Activated B cell treated with CpG ODN at 0.5 μM for 24 hours (primary cell): ENCODE data around the gene LRCH4. TPM values are rescaled to one million over a fixed set of nuclear protein-coding genes. Genes with fewer than 3 reads are reported as not detected.

Experiments
- ATAC-seq: fragments of 200-7000 bp; cut with Tn5 transposase; one replicate; pipeline ENCODE4 v1.10.0; 2021; ENCODE audit warnings: low read depth, mild to moderate bottlenecking, moderate library complexity
- CTCF ChIA-PET: fragments of 350-600 bp; sonication (Branson Sonifier 250); formaldehyde crosslinking; loops from one replicate; lab custom pipeline; 2021; ENCODE audit warnings: antibody characterized with exemption; lab: Charles Lee
- POLR2A ChIA-PET: fragments of 350-600 bp; sonication (Branson Sonifier 250); formaldehyde crosslinking; loops from one replicate; lab custom pipeline; 2021; ENCODE audit warnings: antibody characterized with exemption; lab: Charles Lee
- DNase-seq: peaks from one replicate; pipeline ENCODE4 v3.0.0; 2022
- H3K27ac Mint-ChIP-seq: one replicate; pipeline ENCODE4 v1.8.0; 2020; ENCODE audit warnings: mixed read lengths
- H3K27me3 Mint-ChIP-seq: one replicate; pipeline ENCODE4 v1.8.0; 2021; ENCODE audit warnings: mixed read lengths
- H3K36me3 Mint-ChIP-seq: one replicate; pipeline ENCODE4 v1.8.0; 2021; ENCODE audit warnings: low read depth, mixed read lengths
- H3K4me1 Mint-ChIP-seq: one replicate; pipeline ENCODE4 v1.8.0; 2021; ENCODE audit warnings: mixed read lengths
- H3K4me3 Mint-ChIP-seq: one replicate; pipeline ENCODE4 v1.8.0; 2020; ENCODE audit warnings: mild to moderate bottlenecking, mixed read lengths
- H3K9me3 Mint-ChIP-seq: one replicate; pipeline ENCODE4 v1.8.0; 2020; ENCODE audit warnings: mixed read lengths
- CTCF ChIP-seq: fragments of 200-600 bp; IDR thresholded peaks from one replicate; pipeline ENCODE4 v1.8.0; 2022; ENCODE audit warnings: antibody characterized with exemption, mild to moderate bottlenecking
- intact Hi-C: fragments of 100-400 bp; cut with micrococcal nuclease; formaldehyde crosslinking; loops from one replicate; pipeline ENCODE4 v1.15.1; 2024
- total RNA-seq: library from RNA; stranded (reverse); gene quantifications from 2 replicates; pipeline ENCODE4 v1.2.3, GENCODE V29; 2022

The LRCH4 gene
- total RNA-seq, 1 donor from 2014 or later, result 174 TPM

DNA sequence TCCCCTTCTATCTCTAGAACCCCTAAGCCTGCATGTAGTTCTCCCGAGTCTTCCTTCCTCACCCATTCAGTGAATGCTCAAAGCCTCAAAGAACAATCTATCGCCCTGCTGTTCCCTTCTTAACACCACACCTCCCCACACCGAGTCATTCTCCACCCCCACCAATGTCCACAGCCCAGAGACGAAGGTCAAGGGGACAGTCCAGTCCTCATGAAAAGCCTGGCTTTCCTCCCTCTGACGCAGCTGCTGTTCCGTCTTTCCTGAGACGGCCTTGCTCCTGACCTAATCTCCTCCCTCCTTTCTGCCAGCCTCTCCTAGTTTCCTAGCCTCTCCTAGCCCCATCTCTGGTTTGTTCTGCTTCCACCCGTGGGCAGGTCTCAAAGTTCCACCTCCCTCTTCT is 35.6 kb upstream of the LRCH4 start:
- TF ChIP-seq CTCF, result no peak
- no peak overlapping the region for H3K4me3 Mint-ChIP-seq
- no peak overlapping the region for H3K27ac Mint-ChIP-seq
- ATAC-seq (no peak), DNase-seq (no peak)
- ChIA-PET POLR2A (interaction anchor here (0.5 kb wide), 1 partner anchor 253 kb away, joined by 3 read pairs; the partner anchor contains the start of gene SRRT), CTCF (no interaction called here)
- H3K27me3 Mint-ChIP-seq, result no peaks in the 10 kb centered on the region
- no peaks in the 10 kb centered on the region for H3K36me3 Mint-ChIP-seq
- no peaks in the 10 kb centered on the region for H3K9me3 Mint-ChIP-seq
- peaks cover 9% of the 10 kb centered on the region for H3K4me1 Mint-ChIP-seq
- intact Hi-C loops, result no loop called here

GRCh38 chr7:100620804-100621203 is 34.9 kb upstream of the LRCH4 start:
- ATAC-seq (no peak), DNase-seq (no peak)
- Mint-ChIP-seq H3K27ac (no peak overlapping the region), H3K27me3 (no peaks in the 10 kb centered on the region), H3K4me1 (peaks cover 2% of the 10 kb centered on the region), H3K36me3 (no peaks in the 10 kb centered on the region), H3K9me3 (no peaks in the 10 kb centered on the region), H3K4me3 (no peak overlapping the region)
- ChIA-PET CTCF (no interaction called here), POLR2A (no interaction called here)
- intact Hi-C loops, result no loop called here
- no peak for TF ChIP-seq CTCF

DNA sequence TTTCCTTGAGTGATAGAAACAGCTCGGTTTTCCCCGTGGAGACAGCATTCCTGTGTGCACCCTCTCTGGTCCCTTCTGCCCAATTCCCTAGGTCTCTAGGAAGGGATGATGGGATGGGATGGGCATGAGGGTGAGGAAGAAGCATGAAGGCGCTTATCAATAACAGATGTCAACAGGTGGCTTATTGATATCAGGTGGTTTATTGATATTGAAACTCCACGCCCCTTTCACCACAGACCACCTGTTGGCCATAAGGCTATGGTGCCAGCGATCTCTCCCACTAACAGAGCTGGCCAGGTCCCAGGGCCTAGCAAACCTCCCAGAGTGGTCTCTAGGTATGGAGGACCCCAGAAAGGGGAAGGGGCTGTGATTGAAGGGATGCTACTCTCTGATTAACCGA is 34.3 kb upstream of the LRCH4 start:
- ChIA-PET POLR2A (no interaction called here), CTCF (no interaction called here)
- no peaks in the 10 kb centered on the region for H3K4me1 Mint-ChIP-seq
- no peaks in the 10 kb centered on the region for H3K27me3 Mint-ChIP-seq
- no peaks in the 10 kb centered on the region for H3K9me3 Mint-ChIP-seq
- ATAC-seq (no peak), DNase-seq (no peak)
- H3K27ac Mint-ChIP-seq, result no peak overlapping the region
- H3K4me3 Mint-ChIP-seq, result no peak overlapping the region
- no peaks in the 10 kb centered on the region for H3K36me3 Mint-ChIP-seq
- TF ChIP-seq CTCF, result no peak
- intact Hi-C loops, result no loop called here

DNA sequence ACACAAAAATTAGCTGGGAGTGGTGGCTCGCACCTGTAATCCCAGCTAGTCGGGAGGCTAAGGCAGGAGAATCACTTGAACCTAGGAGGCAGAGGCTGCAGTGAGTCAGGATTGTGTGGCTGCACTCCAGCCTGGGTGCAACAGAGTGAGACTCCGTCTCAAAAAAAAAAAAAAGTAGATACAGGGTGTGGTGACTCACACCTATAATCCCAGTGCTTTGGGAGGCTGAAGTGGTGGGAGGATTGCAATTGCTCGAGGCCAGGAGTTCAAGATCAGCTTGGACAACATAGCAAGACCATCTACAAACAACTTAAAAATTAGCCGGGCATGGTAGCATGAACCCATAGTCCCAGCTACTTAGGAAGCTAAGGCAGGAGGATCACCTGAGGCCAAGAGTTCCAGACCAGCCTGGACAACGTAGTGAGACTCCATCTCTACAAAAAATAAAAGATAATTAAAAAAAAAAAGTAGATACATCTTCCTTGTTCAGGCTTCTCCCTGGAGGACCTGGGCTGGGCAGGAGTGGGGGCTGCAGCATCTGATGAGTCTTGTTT is 28.5 kb upstream of the LRCH4 start:
- Mint-ChIP-seq H3K27ac (no peak overlapping the region), H3K4me1 (peaks cover 19% of the 10 kb centered on the region), H3K9me3 (no peaks in the 10 kb centered on the region), H3K4me3 (no peak overlapping the region), H3K36me3 (peaks cover 5% of the 10 kb centered on the region), H3K27me3 (no peaks in the 10 kb centered on the region)
- TF ChIP-seq CTCF, result no peak
- intact Hi-C loops, result loop anchor here (5.0 kb wide), 2 partner anchors 93 to 443 kb away; partner anchors contain the start of gene POP7
- ATAC-seq, result no peak
- CTCF ChIA-PET, result interaction anchor here (1.0 to 1.4 kb wide), 2 partner anchors 18 to 77 kb away, joined by 4 to 5 read pairs; no protein-coding TSS in a partner anchor
- DNase-seq, result no peak
- POLR2A ChIA-PET, result interaction anchor here (1.2 to 5.7 kb wide), 2 partner anchors 29 to 178 kb away, joined by 3 to 114 read pairs; partner anchors contain the start of genes FBXO24, LRCH4 and PPP1R35

GRCh38 chr7:100613412-100614175 is 27.7 kb upstream of the LRCH4 start:
- no peaks in the 10 kb centered on the region for H3K27me3 Mint-ChIP-seq
- H3K27ac Mint-ChIP-seq, result no peak overlapping the region
- H3K36me3 Mint-ChIP-seq, result peaks cover 5% of the 10 kb centered on the region
- H3K4me1 Mint-ChIP-seq, result peaks cover 19% of the 10 kb centered on the region
- ATAC-seq (no peak), DNase-seq (no peak)
- H3K4me3 Mint-ChIP-seq, result peak overlapping the region; percentile 19
- H3K9me3 Mint-ChIP-seq, result no peaks in the 10 kb centered on the region
- ChIA-PET POLR2A (interaction anchor here (1.2 to 5.7 kb wide), 7 partner anchors 10 to 177 kb away, joined by 3 to 114 read pairs (median 10); partner anchors contain the start of genes FBXO24, LRCH4 and PPP1R35), CTCF (interaction anchor here (1.0 kb wide), 1 partner anchor 19 kb away, joined by 4 read pairs; no protein-coding TSS in a partner anchor)
- intact Hi-C loops, result loop anchor here (1.0 to 5.0 kb wide), 3 partner anchors 13 to 444 kb away; partner anchors contain the start of gene POP7
- TF ChIP-seq CTCF, result no peak
